Progenitor cell of endocrine pancreas (in vitro differentiated cells): Measurements from ENCODE around the gene FAM53A. TPM values are rescaled to one million over a fixed set of nuclear protein-coding genes. Genes with fewer than 3 reads are reported as not detected.
"Not testable (repeated sequence)": the region's sequence is repeated elsewhere in the genome, so short reads cannot be mapped to it uniquely, and the experiment has no call there.

Experiments used
- DNase-seq: peaks from one replicate; pipeline ENCODE4 v3.0.0; 2021; ENCODE audit warnings: low spot score; ENCODE audit not compliant: unreplicated experiment
- H3K27ac Mint-ChIP-seq: 2 replicates; pipeline ENCODE4 v1.8.0; 2021; ENCODE audit warnings: mild to moderate bottlenecking, moderate library complexity, mixed read lengths
- H3K27me3 Mint-ChIP-seq: 2 replicates; pipeline ENCODE4 v1.8.0; 2021; ENCODE audit warnings: mixed read lengths
- H3K36me3 Mint-ChIP-seq: 2 replicates; pipeline ENCODE4 v1.8.0; 2022; ENCODE audit warnings: mixed read lengths; ENCODE audit not compliant: insufficient read depth
- H3K4me1 Mint-ChIP-seq: 2 replicates; pipeline ENCODE4 v1.8.0; 2021; ENCODE audit warnings: low read depth, mixed read lengths
- H3K4me3 Mint-ChIP-seq: 2 replicates; pipeline ENCODE4 v1.8.0; 2021; ENCODE audit warnings: low read depth, mild to moderate bottlenecking, moderate library complexity, mixed read lengths
- H3K9me3 Mint-ChIP-seq: 2 replicates; pipeline ENCODE4 v1.8.0; 2021; ENCODE audit warnings: low read depth, mixed read lengths
- CTCF ChIP-seq: fragments of 200-600 bp; sonication (generic); IDR thresholded peaks from one replicate; pipeline ENCODE4 v1.5.0; 2021; ENCODE audit warnings: antibody characterized with exemption, mild to moderate bottlenecking; ENCODE audit not compliant: unreplicated experiment
- total RNA-seq: library from RNA; stranded (reverse); gene quantifications from 2 replicates; pipeline ENCODE4 v1.2.1, GENCODE V29; 2021

The FAM53A gene
- total RNA-seq, 1 donor from 2014 or later, result 3.0 TPM

GRCh38 chr4:1609901-1610790 lies 74.0 kb downstream of the FAM53A start:
- H3K4me1 Mint-ChIP-seq, result peaks cover 6% of the 10 kb centered on the region
- DNase-seq, result no peak
- TF ChIP-seq CTCF, result no peak

GRCh38 chr4:1608821-1609500 lies 75.2 kb downstream of the FAM53A start:
- peaks cover 3% of the 10 kb centered on the region for H3K4me1 Mint-ChIP-seq
- H3K27me3 Mint-ChIP-seq, result peaks cover 3% of the 10 kb centered on the region
- H3K4me3 Mint-ChIP-seq, result no peak overlapping the region
- TF ChIP-seq CTCF, result no peak
- no peak overlapping the region for H3K27ac Mint-ChIP-seq
- no peaks in the 10 kb centered on the region for H3K9me3 Mint-ChIP-seq
- H3K36me3 Mint-ChIP-seq, result no peaks in the 10 kb centered on the region
- no peak for DNase-seq

More at GRCh38 chr4:1609901-1610790, 74.0 kb downstream of the FAM53A start:
- Mint-ChIP-seq H3K9me3 (no peaks in the 10 kb centered on the region), H3K4me3 (no peak overlapping the region), H3K27me3 (peaks cover 6% of the 10 kb centered on the region), H3K27ac (no peak overlapping the region), H3K36me3 (no peaks in the 10 kb centered on the region)

GRCh38 chr4:1608196-1608820 lies 75.8 kb downstream of the FAM53A start:
- H3K27me3 Mint-ChIP-seq, result no peaks in the 10 kb centered on the region
- H3K4me1 Mint-ChIP-seq, result no peaks in the 10 kb centered on the region
- H3K9me3 Mint-ChIP-seq, result no peaks in the 10 kb centered on the region
- H3K36me3 Mint-ChIP-seq, result no peaks in the 10 kb centered on the region
- TF ChIP-seq CTCF, result no peak
- no peak for DNase-seq
- no peak overlapping the region for H3K27ac Mint-ChIP-seq
- H3K4me3 Mint-ChIP-seq, result no peak overlapping the region

GRCh38 chr4:1607436-1608195 lies 76.5 kb downstream of the FAM53A start:
- H3K9me3 Mint-ChIP-seq, H3K36me3 Mint-ChIP-seq, H3K4me1 Mint-ChIP-seq, H3K27ac Mint-ChIP-seq, DNase-seq, H3K4me3 Mint-ChIP-seq, H3K27me3 Mint-ChIP-seq: not testable (repeated sequence)

- no peak for TF ChIP-seq CTCF
- Mint-ChIP-seq H3K9me3 (no peaks in the 10 kb centered on the region), H3K27me3 (peaks cover 3% of the 10 kb centered on the region), H3K4me1 (peaks cover 2% of the 10 kb centered on the region), H3K27ac (no peak overlapping the region), H3K4me3 (no peak overlapping the region), H3K36me3 (no peaks in the 10 kb centered on the region)
- no peak for DNase-seq
These were observed 79.4 kb downstream of the FAM53A start for GRCh38 chr4:1604706-1605205.
